NOMO-1 treated with DMSO at 0.1 percent for 48 hours (cell line): Measurements from ENCODE around the gene ZNF792.
"Not testable (repeated sequence)": the region's sequence is repeated elsewhere in the genome, so short reads cannot be mapped to it uniquely, and the experiment has no call there.

Source experiments
- DNase-seq: peaks from one replicate; lab custom pipeline; 2025; ENCODE audit not compliant: unreplicated experiment; lab: John Stamatoyannopoulos, UW

ZNF792 gene

DNA sequence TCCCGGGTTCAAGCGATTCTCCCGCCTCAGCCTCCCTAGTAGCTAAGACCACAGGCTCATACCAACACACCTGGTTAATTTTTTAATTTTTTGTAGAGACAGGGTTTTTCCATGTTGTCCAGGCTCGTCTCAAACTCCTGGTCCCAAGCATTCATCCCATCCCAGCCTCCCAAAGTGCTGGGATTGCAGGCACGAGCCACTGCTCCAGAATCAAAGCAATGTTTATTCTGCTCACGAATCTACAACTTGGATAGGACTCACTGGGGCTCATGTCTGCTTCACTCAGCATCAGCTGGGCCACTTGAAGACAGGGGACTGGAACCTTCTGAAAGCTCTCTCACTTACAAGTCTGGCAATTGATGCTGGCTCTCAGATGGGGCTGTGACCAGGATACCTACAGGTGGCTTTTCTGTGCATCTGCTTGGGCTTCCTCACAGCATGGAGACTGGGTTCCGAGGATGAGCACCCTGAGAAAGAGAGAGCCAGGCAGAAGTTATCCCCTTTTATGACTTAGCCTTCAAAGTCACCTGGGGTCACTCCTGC, 8.2 kb upstream of the ZNF792 start:
- DNase-seq: no peak

DNA sequence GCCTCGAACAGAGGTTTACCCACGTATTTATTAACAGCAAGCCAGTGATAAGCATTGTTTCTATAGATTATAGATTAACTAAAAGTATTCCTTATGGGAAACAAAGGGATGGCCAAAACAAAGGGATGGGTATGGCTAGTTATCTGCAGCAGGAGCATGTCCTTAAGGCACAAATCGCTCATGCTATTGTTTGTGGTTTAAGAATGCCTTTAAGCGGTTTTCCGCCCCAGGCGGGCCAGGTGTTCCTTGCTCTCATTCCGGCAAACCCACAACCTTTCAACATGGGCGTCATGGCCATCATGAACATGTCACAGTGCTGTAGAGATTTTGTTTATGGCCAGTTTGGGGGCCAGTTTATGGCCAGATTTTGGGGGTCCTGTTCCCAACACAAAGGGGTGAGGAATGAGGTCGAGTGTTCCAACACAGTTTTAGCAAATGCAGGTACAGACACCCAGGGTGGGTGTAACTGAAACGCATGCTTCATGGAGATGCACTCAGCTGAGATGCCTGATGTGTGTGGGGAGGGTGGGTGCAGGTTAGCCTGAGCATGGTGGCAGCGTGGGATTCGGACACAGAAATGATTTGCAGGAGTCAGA, 6.3 kb upstream of the ZNF792 start:
- DNase-seq: not testable (repeated sequence)

GRCh38 chr19:34969721-34970120, 5.7 kb upstream of the ZNF792 start:
- DNase-seq: no peak

DNA sequence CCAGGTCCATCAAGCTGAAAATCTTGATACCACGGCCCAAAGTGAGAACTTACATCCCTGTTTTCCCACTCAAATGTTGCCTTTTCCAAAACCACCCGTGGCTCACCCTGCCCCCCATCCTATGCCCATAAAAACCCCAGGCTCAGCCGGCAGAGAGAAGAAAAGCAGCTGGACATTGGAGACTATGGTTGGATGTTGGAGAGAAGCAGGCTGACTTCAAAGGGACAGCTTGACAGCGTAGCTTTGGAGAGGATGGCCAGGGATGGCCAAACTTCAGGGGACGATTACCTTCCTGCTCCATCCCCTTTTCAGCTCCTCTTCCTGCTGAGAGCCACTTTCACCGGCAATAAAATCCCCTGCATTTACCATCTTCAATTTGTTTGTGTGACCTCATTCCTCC, 3.5 kb upstream of the ZNF792 start:
- DNase-seq: no peak

DNA sequence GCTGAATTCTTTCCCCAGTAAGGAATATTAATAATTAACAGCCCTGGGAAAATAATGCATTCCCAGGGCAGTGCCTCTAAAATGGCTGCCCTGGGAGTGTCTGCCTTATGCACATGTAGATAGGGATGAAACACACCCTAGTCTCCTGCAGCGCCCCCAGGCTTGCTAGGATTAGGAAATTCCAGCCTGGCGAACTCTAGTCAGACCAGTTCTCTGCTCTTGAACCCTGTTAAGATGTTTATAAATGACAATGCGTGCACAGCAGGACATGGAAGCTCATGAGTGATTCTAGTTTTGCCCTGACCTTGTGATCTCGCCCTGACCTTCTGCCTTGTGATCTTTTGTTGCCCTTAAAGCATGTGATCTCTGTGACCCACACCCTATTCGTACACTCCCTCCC, 1.5 kb upstream of the ZNF792 start:
- DNase-seq: not testable (repeated sequence)

- DNase-seq: no peak
Measured at GRCh38 chr19:34964598-34964997, 569 bp upstream of the ZNF792 start.

- DNase-seq: no peak
Measured at GRCh38 chr19:34962687-34963572, 1.1 kb downstream of the ZNF792 start.

GRCh38 chr19:34961775-34962686, 2.0 kb downstream of the ZNF792 start:
- DNase-seq: no peak

DNA sequence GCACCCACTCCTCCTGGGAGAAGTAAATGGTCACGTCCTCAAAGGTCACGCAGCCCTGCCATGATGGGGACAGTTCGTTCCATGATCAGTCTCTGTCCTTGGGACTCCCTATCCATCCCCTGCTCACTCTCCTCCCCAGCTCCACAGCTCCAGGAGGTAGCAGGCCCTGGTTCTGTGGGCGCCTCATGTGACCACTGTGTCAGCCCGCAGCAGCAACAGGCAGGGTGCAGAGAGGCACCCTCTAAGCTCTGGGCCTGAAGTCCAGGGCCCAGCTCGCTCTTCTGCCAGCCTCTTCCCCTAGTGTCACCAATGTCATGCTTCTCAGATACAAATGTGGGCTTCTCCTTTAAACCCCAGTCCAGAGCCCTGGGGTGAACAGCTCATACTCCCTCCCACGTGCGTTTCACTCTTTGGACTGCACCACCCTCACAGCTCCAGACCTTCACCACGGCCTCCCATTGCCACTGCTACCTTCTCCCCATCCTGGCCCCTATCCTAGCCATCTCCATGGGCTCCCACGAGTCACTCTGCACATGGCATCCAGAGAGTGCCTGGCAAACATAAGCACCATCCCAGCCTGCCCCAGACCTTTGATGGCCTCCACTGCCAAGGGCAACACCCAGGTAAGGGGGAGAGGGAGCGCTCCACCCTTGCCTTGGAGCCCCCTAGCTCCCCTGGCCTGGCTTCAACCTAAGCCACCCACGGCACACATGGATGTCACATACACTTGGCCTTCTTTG, 2.9 kb downstream of the ZNF792 start:
- DNase-seq: no peak

GRCh38 chr19:34960103-34960805, 3.8 kb downstream of the ZNF792 start:
- DNase-seq: no peak

DNA sequence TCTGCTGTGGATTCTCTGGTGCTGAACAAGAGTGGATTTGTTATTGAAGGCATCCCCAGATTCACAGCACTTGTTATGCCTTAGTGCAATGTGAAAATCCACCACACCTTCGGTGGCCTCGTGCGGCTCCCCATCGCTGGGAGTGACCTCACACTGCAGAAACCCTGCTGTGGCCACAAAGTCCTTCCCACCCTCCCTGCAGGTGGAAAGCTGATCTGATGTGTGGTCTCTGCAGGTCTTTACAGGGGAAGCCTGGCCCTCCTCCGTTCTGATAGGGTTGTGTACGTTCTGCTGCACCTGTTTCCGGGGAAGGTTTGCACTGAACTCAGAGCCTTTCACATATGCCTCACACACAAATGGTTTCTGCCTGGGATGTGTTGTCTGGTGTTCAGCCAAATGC, 5.0 kb downstream of the ZNF792 start:
- no peak for DNase-seq

DNA sequence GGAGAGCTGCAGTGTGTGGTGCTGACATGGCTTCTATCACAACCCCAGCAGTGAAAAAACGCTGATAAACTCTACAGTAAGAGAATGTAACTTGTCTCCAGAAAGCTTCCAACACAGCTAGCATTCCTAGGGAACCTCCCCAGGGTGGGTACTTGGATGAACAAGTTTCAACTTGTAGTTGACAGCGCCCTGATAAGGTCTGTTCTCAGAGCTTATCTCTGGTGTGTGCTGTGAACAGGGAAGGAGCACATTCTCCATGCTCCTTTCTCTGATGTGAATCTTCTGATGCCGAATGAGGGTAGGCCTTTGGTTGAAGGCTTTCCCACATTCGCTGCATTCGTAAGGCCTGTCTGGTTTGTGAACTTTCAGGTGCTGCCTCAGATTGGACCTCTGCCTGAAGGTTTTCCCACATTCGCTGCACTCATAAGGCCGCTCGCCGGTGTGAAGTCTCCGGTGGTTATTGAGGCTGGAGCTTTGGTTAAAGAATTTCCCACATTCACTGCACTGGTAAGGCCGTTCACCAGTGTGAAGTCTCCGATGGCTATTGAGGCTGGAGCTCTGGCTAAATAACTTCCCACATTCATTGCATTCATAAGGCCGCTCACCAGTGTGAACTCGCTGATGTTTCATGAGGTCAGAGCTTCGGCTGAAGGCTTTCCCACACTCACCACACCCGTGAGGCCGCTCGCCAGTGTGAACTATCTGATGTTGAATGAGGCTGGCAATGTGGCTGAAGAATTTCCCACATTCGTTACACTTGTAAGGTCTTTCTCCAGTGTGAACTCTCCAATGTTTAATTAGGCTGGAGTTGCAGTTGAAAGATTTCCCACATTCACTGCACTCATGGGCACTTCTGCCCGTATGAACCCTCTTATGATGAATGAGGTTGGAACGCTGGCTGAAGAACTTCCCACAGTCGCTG, 5.9 kb downstream of the ZNF792 start:
- DNase-seq: no peak

- no peak for DNase-seq
Measured at GRCh38 chr19:34953092-34953491, 10.9 kb downstream of the ZNF792 start.

GRCh38 chr19:34943861-34944573, 20.0 kb downstream of the ZNF792 start:
- no peak for DNase-seq

- no peak for DNase-seq
Measured at GRCh38 chr19:34938886-34939285, 25.1 kb downstream of the ZNF792 start.

GRCh38 chr19:34936184-34936583, 27.8 kb downstream of the ZNF792 start:
- no peak for DNase-seq

DNA sequence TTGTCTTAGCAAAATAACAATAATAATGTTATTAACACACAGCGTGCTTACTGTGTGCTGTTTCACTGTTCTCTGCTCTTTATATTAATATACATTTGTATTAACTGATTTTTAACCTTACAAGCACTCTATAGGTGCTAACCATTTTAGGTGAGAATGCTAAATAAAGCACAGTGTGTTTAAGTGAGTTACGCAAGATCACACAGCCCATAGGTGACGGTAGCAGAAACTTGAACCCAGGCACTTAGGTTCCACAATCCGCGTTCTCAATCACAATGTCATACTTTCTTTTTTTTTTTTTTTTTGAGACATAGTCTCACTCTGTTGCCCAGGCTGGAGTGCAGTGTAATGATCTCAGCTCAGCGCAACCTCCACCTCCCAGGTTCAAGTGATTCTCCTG, 31.5 kb downstream of the ZNF792 start:
- no peak for DNase-seq

GRCh38 chr19:34926685-34927375, 37.2 kb downstream of the ZNF792 start, which contains the start of gene ZNF30:
Gene ZNF30, plus strand, starts transcription at chr19:34926903. Its CDS starts 3,045 bp downstream, at chr19:34929948.
- DNase-seq: no peak
